Right lobe of liver (tissue), 4 donors: ENCODE measurements around the gene S1PR5.
A peak's percentile ranks its signal among the peaks of the same experiment; 100 is the strongest.

ENCODE experiments used
- POLR2A ChIP-seq: fragments of 450-650 bp; IDR thresholded peaks from one replicate; pipeline ENCODE4 v1.6.1; 2017; ENCODE audit warnings: antibody characterized with exemption, mild to moderate bottlenecking
- TF ChIP-seq, protein P1 (sequence below), 4 donors: fragments of 200-600 bp in 3 of 4; fragments of 450-650 bp in 1 of 4; IDR thresholded peaks; one replicate each; pipeline versions ENCODE4 v1.5.1 to v1.8.0; 2016 to 2022; ENCODE audit warnings: antibody characterized with exemption in 4 of 4, mild to moderate bottlenecking in 2 of 4
- donor health status: DM: no; HTN: no; CAD: no.
- donor health status: DM: no; HTN: no; CAD: no.
- donor health status: DM: no; HTN: yes; CAD: no.

DNA sequence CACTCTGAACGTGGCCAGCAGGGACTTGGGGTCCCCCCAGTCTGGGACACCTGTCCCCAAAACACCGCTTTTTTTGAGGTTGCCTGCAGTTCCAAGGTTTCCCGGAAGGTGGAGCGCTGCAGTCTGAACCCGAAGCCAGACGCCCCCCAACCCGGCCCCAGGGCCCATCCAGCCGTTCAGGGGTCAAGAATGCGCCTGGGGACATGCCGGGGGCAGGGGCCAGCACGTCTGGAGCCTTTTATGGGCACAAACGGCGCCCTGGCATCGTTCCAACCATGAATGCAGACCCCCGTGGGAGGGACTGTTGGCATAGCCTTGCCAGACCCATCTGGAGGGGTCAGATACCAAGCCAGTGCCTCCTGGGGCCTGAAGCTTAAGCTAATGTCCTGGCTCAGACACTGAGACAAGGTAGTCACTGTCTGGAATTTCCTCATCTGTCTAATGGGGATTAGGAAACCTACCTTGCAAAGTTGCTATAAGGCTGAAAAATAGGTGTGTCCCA, 6.9 kb downstream of the S1PR5 start:
- no peak for TF ChIP-seq POLR2A
- TF ChIP-seq, protein P1, sequence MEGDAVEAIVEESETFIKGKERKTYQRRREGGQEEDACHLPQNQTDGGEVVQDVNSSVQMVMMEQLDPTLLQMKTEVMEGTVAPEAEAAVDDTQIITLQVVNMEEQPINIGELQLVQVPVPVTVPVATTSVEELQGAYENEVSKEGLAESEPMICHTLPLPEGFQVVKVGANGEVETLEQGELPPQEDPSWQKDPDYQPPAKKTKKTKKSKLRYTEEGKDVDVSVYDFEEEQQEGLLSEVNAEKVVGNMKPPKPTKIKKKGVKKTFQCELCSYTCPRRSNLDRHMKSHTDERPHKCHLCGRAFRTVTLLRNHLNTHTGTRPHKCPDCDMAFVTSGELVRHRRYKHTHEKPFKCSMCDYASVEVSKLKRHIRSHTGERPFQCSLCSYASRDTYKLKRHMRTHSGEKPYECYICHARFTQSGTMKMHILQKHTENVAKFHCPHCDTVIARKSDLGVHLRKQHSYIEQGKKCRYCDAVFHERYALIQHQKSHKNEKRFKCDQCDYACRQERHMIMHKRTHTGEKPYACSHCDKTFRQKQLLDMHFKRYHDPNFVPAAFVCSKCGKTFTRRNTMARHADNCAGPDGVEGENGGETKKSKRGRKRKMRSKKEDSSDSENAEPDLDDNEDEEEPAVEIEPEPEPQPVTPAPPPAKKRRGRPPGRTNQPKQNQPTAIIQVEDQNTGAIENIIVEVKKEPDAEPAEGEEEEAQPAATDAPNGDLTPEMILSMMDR (IDR thresholded peaks at IDR 0.05) = peak; percentile 38 to 62 (median 46)
